Left ventricle myocardium superior (tissue), 1 donor: Measurements from ENCODE around the gene TMEM117. TPM values are rescaled to one million over a fixed set of nuclear protein-coding genes. Genes with fewer than 3 reads are reported as not detected.
"Not testable (repeated sequence)": the region's sequence is repeated elsewhere in the genome, so short reads cannot be mapped to it uniquely, and the experiment has no call there.

Experiments used
- ATAC-seq: fragments of 200-7000 bp; cut with Tn5 transposase; one replicate; pipeline ENCODE4 v1.9.1; 2020; ENCODE audit warnings: mild to moderate bottlenecking, moderate library complexity
- DNase-seq: peaks from one replicate; pipeline ENCODE4 v3.0.0-alpha.2; 2020
- intact Hi-C: fragments of 100-400 bp; cut with micrococcal nuclease; formaldehyde crosslinking; loops from one replicate; pipeline ENCODE4 v1.11.0; 2022
- total RNA-seq: library from RNA; stranded (reverse); fragmentation: NEBNext Ultra II Directional; extraction: Animal tissue kit (Norgen Biotek cat#: 25700); gene quantifications from one replicate; pipeline ENCODE4 v1.2.1, GENCODE V29; 2021
- donor health status: DM: no; HTN: yes; CAD: no; lungs with severe emphysema.

The TMEM117 gene
- total RNA-seq, 1 donor from 2014 or later = 7.1 TPM

DNA sequence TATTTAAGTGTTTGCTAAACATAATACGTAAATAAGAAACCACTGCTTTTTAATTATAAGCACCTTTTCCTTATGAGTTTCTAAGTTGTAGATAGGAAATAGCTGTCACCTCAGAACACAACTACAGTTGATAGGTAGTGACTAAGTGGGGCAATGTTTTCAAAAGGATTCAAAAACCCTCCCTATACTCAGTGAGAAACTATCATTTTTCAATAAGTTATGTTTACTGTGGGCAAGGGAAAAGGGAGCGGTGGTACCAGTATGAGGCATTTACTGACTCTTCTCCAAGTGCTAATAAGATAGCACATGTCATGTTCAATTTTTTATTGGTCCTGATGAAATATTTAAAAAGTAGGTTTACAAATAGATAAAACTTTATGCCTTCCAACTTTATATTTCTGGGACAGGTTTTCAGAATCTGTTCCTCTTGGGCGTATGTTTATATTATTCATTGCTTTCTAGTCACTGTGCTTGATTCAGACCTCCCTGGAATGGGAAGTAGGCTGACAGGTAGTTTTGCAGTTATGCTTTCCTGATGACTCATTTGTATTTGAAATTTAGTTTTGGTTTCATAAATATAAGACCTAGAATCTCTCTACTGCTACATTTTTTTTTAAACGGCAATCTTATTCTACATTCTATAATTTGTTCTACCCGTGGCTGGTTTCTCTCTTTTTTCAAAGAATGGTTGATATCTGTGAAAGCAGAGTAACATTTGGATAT, 153.1 kb downstream of the TMEM117 start:
- DNase-seq (no peak), ATAC-seq (no peak)
- intact Hi-C loops = no loop called here

DNA sequence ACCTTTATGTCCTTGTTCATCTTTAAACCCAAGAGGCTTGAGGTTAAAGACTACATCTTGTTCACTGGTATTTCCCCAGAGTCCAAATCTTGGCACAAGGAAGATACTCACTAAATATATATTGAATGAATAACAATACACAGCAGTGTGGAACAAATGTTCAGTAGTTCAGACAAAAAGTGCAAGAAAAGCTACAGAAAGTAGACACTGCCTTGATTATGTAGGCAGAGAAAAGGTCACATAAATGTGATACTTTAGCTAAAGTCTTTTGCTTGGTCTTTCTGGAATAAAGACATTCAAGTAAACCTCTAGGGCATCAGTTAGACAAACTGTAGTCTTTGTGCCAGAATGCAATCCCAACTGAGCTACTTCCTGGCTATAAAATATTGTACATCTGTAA, 157.0 kb downstream of the TMEM117 start:
- intact Hi-C loops = no loop called here
- DNase-seq (no peak), ATAC-seq (no peak)

DNA sequence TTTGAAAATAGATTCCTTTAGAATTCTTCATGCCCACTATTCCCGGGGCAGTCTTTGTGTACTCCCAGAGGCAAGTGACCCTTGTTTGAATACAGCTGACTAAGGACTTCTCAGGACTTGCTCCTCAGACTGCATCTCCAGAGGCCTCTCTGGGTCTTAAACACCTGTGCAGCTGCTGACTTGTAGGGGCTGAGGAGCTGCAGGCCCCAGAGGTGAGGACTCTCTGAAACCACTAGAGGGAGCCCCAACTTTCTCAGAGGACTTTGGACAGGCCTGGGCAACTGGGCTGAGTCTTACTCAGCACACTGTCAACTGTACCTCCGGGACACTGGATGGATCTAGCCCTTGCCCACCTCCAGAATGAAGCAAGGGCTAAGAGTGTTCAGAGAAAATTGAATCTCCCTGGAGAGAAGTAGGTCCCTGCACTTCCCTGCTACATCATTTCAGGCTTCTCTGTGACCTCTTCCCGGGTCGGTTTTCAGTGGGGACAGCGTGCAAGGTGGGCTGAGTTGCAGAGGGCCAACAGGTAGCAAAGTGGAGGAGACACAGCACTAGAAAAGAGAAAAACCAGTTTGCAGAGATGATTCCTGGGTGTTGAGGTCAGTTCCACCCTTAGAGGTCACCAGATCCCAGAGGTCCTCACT, 164.6 kb downstream of the TMEM117 start:
- intact Hi-C loops = no loop called here
- peak; percentile 56 for ATAC-seq
- no peak for DNase-seq

DNA sequence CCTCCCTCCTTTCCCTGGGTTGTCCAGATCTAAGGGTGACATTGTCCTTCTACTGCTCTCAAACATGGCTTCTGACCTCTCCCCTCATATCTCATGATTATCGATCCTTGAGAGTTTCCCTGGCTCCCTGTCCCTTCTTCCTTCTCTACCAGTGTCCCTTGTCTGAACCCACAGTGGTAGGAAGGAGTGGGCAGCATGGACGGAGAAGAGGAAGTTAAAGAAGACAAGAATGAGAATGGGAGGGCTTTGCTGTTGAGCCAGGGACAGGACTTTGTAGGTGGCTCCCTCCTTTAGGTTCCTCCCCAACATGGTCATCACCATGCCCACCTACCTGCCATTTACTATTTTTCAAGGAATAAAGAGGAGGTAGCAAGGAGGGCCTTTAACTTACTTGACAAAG, 166.7 kb downstream of the TMEM117 start:
- ATAC-seq (no peak), DNase-seq (no peak)
- intact Hi-C loops = no loop called here

DNA sequence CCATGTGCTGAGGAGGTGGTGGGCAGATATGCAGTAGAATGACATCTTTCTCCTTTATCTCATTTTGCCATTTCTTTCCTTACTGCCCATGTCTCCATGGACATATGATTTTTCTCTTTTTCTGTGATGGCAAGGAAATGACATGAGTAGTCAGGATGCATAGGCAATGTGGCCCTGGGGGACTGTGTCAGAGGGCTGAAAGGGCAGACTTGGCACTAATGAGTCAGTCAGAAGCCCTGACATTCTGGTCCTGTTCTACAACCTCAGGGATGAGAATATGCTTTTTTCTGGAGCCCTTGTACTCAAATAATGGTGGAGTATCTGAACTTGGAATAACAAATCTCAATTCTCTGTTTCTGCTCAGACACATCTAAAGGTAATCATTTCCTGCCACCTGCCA, 167.8 kb downstream of the TMEM117 start:
- DNase-seq (no peak), ATAC-seq (no peak)
- intact Hi-C loops = no loop called here

DNA sequence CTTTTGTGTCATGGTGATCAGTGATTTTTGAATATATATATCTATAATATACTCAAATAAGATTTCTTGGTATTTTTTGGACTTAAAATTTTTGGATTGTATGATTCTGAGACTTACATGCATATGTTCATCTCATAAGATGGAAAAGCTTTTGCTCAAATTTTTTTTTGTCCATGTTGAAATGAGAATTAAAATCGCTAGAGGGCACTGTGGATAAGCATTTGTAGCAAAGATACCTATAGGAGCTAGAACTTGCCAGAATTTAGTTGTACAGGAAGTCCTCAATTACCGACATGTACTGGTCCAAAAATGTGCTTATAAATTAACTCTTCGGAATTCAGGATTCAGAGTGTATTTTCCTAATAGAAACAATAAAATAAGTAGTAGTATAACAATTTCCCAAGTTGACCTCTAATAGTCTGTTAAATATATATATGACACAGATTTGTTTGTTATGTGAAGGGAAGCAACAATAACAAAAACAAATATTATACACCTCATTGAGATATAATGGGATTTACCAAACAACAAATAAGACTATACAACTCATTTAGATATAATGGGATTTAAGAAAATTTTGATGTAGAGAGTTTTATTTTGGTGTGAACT, 179.6 kb downstream of the TMEM117 start:
- DNase-seq (no peak), ATAC-seq (peak; percentile 52)
- intact Hi-C loops = loop anchor here (10.0 kb wide), 1 partner anchor 909 kb away; no protein-coding TSS in a partner anchor

DNA sequence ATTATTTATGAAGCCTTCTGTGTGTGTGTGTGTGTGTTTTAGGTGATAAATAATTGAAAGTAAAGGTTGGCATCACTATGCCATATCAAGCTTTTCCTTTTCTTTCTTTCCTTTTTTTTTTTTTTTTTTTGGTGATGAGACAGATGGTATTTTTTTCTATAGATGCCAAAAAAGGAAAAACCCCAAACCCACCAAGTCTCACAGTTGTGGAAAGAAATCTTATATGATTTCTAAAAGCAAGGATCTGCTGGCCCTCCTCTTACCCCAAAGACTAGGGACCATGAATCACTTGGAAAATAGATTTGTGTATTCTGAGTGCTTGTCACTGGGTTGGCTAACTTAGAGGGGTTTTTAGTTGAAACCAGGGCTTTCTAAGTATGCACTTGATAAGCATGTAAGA, 181.3 kb downstream of the TMEM117 start:
- DNase-seq (no peak), ATAC-seq (no peak)
- intact Hi-C loops = loop anchor here (10.0 kb wide), 1 partner anchor 908 kb away; no protein-coding TSS in a partner anchor

DNA sequence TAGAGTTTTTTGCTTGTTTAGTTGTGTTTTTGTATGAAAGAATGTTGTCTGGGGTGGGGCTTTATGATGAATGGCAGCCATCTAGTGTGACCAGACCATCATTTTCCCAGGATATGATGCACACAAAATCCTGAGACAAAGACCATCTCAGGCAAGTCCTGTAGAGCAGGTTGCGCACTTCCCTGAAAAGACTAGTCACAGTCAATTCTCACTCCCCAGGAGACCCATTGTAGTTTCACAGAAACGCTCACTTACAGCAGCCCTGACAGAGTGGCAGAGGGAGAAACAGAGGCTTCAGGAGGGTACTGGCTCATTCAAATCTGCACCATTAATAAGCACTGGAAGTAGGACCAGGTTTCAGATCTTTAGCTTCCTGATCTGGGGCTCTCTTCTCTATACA, 183.2 kb downstream of the TMEM117 start:
- intact Hi-C loops = loop anchor here (10.0 kb wide), 1 partner anchor 906 kb away; no protein-coding TSS in a partner anchor
- no peak for ATAC-seq
- DNase-seq = no peak

DNA sequence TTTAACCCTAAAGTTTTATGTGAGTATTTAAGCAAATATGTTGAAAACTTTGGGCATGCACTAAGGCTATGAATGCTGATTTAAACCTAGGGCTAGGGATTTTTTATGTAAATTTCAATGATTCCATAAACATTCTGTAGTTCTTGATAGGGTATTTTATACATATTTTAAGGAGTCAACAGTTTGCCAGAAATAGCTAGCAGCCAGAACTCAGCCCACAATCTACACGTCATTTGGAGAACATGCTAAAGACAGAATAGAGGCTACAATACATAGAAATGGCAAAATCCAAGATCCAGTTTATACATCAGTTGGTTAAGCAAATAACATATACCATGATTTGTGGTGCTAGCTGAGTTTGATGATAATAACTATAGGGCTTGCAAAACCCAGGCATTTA, 184.7 kb downstream of the TMEM117 start:
- no peak for DNase-seq
- intact Hi-C loops = no loop called here
- no peak for ATAC-seq

DNA sequence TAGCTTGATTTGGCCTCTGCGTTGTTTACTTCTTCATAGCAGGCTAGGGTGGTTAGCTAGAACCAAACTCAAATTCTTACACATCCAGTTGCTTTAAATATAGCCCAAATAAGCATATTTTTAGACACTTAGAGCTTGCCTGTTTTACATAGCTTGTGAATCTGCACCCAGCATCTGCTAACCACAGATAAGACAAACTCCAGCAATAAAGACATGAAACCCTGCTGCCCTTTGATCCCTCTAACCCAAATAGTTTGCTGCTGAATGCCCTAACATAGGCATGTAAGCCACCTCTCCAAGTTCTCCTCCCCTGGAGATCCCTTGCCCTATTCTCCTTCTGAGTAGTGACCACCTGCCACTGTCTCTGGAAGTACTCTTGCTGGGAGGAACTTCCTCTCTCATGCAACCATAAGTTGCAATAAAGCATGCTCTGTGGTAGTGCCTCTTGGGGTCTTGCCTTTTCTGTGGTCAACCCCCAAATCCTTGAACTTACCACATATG, 185.6 kb downstream of the TMEM117 start:
- DNase-seq (no peak), ATAC-seq (no peak)
- intact Hi-C loops = no loop called here

DNA sequence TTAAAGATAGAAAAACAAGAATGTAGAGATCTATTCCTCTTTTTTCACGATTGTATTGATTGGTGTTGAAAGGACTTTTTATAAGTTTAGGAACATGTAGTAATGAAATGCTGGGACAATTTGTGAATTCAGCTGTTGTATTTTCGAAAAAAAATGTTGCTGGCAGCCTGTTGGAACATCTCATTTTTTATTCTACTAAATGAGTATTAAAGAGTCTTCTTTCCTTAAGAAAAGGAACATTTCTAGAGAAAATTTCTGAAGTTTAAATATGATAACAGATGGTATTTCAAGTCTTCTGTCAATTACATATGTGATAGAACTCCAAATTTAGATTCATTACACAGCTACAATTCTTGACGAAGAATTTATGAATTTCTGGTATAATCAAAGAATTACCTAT, 189.6 kb downstream of the TMEM117 start:
- ATAC-seq (no peak), DNase-seq (no peak)
- intact Hi-C loops = no loop called here

DNA sequence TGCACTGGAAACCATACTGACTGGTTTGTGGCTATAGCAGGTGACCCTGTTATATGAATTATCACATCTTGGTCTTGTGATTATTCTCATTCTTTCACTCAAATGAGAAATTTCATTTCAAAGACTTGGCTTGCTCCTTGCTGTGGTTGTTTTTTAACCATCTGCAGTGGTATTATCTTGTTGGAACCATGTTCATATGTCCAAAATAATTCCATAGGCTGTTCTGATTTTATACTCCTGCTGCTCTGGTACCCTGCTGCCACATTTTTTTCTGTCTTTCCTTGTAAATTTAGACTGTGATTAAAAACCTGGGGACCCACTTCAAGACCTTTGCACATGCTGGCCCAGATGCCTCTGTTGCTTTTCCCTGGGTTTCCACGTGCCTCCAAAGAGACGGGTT, 190.2 kb downstream of the TMEM117 start:
- no peak for DNase-seq
- intact Hi-C loops = no loop called here
- ATAC-seq = no peak

DNA sequence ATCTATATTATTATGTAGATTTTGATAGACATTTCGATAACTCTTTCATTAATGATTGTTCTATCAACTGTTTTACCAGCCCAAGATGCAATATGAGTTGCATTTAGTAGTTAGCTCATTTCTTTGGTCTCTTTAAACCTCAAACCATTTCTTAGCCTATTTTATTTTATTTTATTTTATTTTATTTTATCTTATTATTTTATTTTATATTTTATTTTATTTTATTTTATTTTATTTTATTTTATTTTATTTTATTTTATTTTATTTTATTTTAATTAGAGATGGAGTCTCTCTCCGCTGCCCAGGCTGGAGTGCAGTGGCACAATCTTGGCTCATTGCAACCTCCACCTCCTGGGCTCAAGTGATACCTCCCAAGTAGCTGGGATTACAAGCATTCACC, 191.0 kb downstream of the TMEM117 start:
- ATAC-seq, DNase-seq, intact Hi-C loops: not testable (repeated sequence)

DNA sequence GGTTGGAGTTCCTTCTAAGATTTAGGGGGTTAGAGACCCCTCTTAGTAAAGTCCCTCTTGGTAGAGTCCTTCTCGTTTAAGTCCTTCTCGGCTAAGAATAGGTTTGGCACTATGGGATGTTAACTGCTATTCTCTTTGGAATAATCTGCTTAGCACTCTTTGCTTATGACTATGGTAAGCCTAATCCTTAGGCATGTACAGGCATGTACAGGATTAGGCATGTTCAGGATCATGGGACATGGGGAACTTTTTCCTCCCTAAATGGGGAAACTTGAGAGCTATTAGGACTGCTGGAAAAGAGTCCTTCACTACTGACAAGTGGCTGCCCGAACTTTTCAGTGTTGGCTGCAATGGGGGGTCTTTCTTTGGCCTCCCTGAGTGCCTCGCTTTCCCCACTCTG, 193.3 kb downstream of the TMEM117 start:
- no peak for ATAC-seq
- intact Hi-C loops = no loop called here
- no peak for DNase-seq

DNA sequence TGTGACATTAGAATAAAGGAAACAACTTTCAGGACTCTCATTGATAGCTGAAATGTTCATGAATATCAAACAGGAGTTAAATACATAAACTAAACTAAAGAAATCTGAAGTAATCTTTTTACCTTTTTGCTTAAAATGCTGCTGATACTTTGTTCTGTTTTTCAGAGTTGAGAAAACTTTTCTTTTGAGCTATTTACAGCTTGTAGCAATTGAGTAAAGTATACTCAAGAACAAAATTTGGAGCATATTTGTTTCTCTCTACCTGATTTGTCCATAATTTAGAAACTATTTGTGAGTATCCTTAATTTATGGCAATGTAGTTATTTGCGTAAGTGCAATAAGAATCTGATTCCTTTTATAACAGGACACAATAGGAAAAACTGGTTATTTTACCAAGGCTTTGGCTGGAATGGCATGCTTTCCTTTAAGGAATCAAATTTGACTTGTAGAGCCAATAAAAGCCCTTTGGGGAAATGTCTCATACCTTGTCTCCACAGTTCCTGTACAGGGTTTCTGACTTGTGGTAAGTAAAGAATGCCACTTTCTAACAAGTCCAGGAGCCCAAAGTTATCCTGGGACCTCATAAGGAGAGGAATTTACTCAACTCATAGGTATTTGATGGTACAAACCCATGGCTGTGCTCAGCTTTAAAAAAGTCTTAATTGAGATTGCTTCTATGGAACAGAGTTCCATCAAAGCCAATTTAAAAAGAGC, 195.7 kb downstream of the TMEM117 start:
- intact Hi-C loops = no loop called here
- ATAC-seq = no peak
- DNase-seq = no peak

DNA sequence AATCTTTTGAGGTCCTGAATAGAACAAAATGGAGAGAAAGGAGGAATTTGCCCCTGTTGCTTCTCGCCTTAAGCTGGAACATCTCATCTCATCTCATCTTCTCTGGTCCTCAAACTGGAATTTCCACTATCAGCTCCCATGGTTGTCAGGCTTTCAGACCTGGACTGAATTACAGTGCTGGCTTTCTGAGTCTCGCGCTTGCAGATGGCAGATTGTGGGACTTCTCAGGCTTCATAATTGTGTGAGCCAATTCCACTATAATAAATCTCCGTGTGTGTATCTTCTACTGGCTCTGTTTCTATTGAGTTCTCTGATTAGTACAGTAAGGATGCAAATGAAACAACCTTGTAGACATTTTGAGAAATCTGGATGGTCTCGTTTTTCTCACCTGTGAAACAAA, 199.0 kb downstream of the TMEM117 start:
- intact Hi-C loops = no loop called here
- DNase-seq (no peak), ATAC-seq (no peak)

DNA sequence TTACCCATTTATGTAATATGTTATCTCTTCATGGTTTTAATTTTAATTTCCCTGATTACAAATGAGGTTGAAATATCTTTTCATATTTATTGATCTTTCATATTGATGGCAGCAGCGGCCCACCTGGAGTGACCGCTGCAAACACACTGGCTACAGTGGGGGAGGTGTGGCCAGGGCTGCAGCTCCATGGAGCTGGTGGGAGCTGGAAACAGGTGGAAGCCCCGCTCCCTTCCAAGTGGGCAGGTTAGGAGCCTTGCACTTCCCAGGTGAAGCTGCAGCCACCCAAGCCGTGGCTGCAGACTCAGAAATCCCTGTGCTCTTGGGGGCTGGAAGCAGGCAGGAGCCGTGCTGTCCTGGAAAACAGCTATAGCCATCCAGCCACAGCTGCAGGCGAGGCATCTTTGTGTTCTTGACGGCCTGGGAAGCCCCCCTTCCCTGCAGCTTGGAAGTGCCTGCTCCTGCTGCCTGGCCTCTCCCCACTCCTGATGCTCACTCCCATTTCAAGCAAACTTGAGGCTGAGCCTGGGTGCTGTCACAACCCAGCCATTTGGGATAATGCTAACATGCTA, 201.1 kb downstream of the TMEM117 start:
- ATAC-seq (no peak), DNase-seq (no peak)
- intact Hi-C loops = no loop called here

DNA sequence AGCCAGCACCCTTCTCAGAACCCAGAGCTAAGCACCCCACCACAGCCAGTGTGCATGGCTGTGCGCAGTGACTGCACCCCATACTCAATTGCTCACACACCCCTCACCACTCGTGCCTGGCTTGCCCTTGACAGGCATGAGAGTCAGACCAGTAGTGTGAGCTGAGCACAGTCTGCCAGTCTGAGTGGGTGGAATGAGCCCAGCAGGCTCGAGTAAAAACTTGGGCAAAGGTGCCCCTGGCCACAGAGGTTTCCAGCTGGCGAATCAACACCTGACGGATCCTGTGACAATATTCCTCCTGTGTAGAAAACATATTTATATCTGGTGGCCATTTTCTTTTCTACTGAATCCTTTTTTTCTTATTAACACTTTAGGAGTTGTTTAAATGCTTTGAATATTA, 202.5 kb downstream of the TMEM117 start:
- intact Hi-C loops = no loop called here
- DNase-seq = no peak
- ATAC-seq = no peak

DNA sequence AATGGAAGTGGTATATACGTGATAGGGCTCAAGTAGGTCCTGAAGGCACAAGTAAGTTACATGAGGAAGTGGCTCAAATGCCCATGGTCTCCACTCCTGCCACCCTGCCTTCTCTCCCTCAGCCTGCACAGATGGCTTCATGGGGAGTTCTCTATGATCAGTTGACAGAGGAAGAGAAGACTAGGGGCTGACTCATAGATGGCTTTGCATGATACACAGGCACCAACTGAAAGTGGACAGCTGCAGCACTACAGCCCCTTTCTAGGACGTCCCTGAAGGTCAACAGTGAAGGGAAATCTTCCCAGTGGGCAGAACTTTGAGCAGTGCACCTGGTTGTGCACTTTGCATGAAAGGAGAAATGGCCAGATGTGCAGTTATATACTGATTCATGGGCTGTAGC, 208.6 kb downstream of the TMEM117 start:
- DNase-seq, intact Hi-C loops, ATAC-seq: not testable (repeated sequence)
